Prostate gland (tissue), 2 donors: ENCODE data around the gene RENBP.

Experiments
- POLR2A ChIP-seq: fragments of 450-650 bp; IDR thresholded peaks from one replicate; pipeline ENCODE4 v1.6.1; 2016; ENCODE audit warnings: antibody characterized with exemption, mild to moderate bottlenecking
- TF ChIP-seq, protein P1 (sequence below), 4 experiments: fragments of 200-600 bp in 2 of 4; fragments of 450-650 bp in 2 of 4; sonication (generic) in 2 of 4; IDR thresholded peaks; 1 replicate in 3 of 4; 2 replicates in 1 of 4; pipeline ENCODE4 v1.5.1; 2016 to 2019; ENCODE audit warnings: antibody characterized with exemption in 4 of 4, mild to moderate bottlenecking in 2 of 4, moderate library complexity in 2 of 4

- TF ChIP-seq, protein P1, sequence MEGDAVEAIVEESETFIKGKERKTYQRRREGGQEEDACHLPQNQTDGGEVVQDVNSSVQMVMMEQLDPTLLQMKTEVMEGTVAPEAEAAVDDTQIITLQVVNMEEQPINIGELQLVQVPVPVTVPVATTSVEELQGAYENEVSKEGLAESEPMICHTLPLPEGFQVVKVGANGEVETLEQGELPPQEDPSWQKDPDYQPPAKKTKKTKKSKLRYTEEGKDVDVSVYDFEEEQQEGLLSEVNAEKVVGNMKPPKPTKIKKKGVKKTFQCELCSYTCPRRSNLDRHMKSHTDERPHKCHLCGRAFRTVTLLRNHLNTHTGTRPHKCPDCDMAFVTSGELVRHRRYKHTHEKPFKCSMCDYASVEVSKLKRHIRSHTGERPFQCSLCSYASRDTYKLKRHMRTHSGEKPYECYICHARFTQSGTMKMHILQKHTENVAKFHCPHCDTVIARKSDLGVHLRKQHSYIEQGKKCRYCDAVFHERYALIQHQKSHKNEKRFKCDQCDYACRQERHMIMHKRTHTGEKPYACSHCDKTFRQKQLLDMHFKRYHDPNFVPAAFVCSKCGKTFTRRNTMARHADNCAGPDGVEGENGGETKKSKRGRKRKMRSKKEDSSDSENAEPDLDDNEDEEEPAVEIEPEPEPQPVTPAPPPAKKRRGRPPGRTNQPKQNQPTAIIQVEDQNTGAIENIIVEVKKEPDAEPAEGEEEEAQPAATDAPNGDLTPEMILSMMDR (IDR thresholded peaks at IDR 0.05) = no peak
- TF ChIP-seq POLR2A = no peak
These were observed 41.0 kb downstream of the RENBP start for GRCh38 chrX:153903238-153903980.
